Endothelial cell of umbilical vein (primary cell): ENCODE measurements around the gene ATP8B3. TPM values are rescaled to one million over a fixed set of nuclear protein-coding genes. Genes with fewer than 3 reads are reported as not detected.

Experiments
- BruUV-seq: library from RNA; stranded (reverse); fragments of 400-500 nt; replicated peaks from 2 replicates; lab custom pipeline; 2021; lab: Mats Ljungman, UMichigan
- CTCF ChIA-PET: fragments of 300-600, 350-600 bp; sonication (Branson Sonifier 250); formaldehyde crosslinking; loops from one replicate; lab custom pipeline; 2021; ENCODE audit warnings: antibody characterized with exemption, inconsistent platforms; lab: Charles Lee
- POLR2A ChIA-PET: fragments of 300-600, 350-600 bp; sonication (Branson Sonifier 250); formaldehyde crosslinking; loops from one replicate; lab custom pipeline; 2021; ENCODE audit warnings: antibody characterized with exemption, inconsistent platforms; lab: Charles Lee
- DNase-seq: peaks from one replicate; pipeline ENCODE4 v3.0.0-alpha.2; 2011; ENCODE audit warnings: low read depth, low spot score
- FAIRE-seq: peaks from 2 replicates; lab custom pipeline; 2011; peaks lifted over from hg19 to GRCh38; lab: Jason Lieb, UNC
- H2AFZ ChIP-seq: 2 replicates; pipeline ENCODE4 v1.6.0; 2012; ENCODE audit warnings: low read depth, low read length, control low read depth, inconsistent platforms
- H3K27ac ChIP-seq: 2 replicates; pipeline ENCODE4 v1.5.1; 2011; ENCODE audit warnings: low read depth, mild to moderate bottlenecking, control low read depth, low read length, moderate library complexity; ENCODE audit not compliant: insufficient read depth
- H3K27me3 ChIP-seq, 2 experiments: 2 replicates each; pipeline versions ENCODE4 v1.6.0 to v1.6.1; 2011; ENCODE audit warnings: low read length in 2 of 2, mixed read lengths in 1 of 2; ENCODE audit not compliant: control insufficient read depth in 2 of 2, insufficient read depth in 2 of 2
- H3K36me3 ChIP-seq, 2 experiments: 2 replicates in 1 of 2; 3 replicates in 1 of 2; pipeline ENCODE4 v1.5.1; 2011; ENCODE audit warnings: low read length in 2 of 2, mild to moderate bottlenecking in 1 of 2, moderate library complexity in 1 of 2; ENCODE audit not compliant: control insufficient read depth in 2 of 2, insufficient read depth in 2 of 2; ENCODE audit errors: extremely low read depth in 1 of 2
- H3K4me1 ChIP-seq: 3 replicates; pipeline ENCODE4 v1.5.1; 2011; ENCODE audit warnings: mild to moderate bottlenecking, low read length; ENCODE audit not compliant: control insufficient read depth, insufficient read depth; ENCODE audit errors: extremely low read depth
- H3K4me2 ChIP-seq: 2 replicates; pipeline ENCODE4 v1.6.1; 2011; ENCODE audit warnings: low read length, control low read depth, mixed read lengths; ENCODE audit not compliant: insufficient read depth
- H3K4me3 ChIP-seq, 3 experiments: fragments of 200-600 bp in 1 of 3; sonication (generic), shearing (Covaris generic) in 1 of 3; replicated peaks in 1 of 3; 2 replicates each; pipeline ENCODE4 v1.5.1; 2011 to 2016; ENCODE audit warnings: control low read depth in 3 of 3, low read length in 3 of 3, mild to moderate bottlenecking in 2 of 3, inconsistent platforms in 1 of 3, low read depth in 1 of 3, moderate library complexity in 1 of 3; ENCODE audit not compliant: insufficient read depth in 1 of 3
- H3K79me2 ChIP-seq: 2 replicates; pipeline ENCODE4 v1.6.0; 2012; ENCODE audit warnings: low read length, inconsistent platforms; ENCODE audit not compliant: control insufficient read depth, insufficient read depth
- H3K9ac ChIP-seq: replicated peaks from 2 replicates; pipeline ENCODE3; 2011; ENCODE audit warnings: low read length, control low read depth; ENCODE audit not compliant: insufficient read depth; ENCODE audit errors: extremely low read depth
- H3K9me1 ChIP-seq: replicated peaks from 3 replicates; pipeline ENCODE4 v1.6.0; 2011; ENCODE audit warnings: mild to moderate bottlenecking, low read length; ENCODE audit not compliant: control insufficient read depth, insufficient read depth; ENCODE audit errors: extremely low read depth
- H3K9me3 ChIP-seq: replicated peaks from 2 replicates; pipeline ENCODE4 v1.5.1; 2012; ENCODE audit warnings: low read length, inconsistent platforms; ENCODE audit not compliant: control insufficient read depth, insufficient read depth
- H4K20me1 ChIP-seq: replicated peaks from 2 replicates; pipeline ENCODE3; 2011; ENCODE audit warnings: mild to moderate bottlenecking, low read length; ENCODE audit not compliant: control insufficient read depth, insufficient read depth; ENCODE audit errors: extremely low read depth
- EZH2 ChIP-seq: IDR thresholded peaks from 2 replicates; pipeline ENCODE4 v1.6.1; 2012; ENCODE audit warnings: borderline replicate concordance, low read depth, mild to moderate bottlenecking, moderate library complexity, low read length, inconsistent platforms; ENCODE audit not compliant: severe bottlenecking
- FOS ChIP-seq: IDR thresholded peaks from 2 replicates; pipeline ENCODE4 v1.6.1; 2011; ENCODE audit warnings: mild to moderate bottlenecking, low read length, moderate library complexity, borderline replicate concordance; ENCODE audit not compliant: insufficient read depth
- GATA2 ChIP-seq: IDR thresholded peaks from 2 replicates; pipeline ENCODE4 v1.7.0; 2011; ENCODE audit warnings: low read depth, mild to moderate bottlenecking, moderate library complexity, mixed read lengths, low read length; ENCODE audit not compliant: insufficient read length, insufficient read depth
- JUN ChIP-seq: IDR thresholded peaks from 2 replicates; pipeline ENCODE4 v1.6.1; 2011; ENCODE audit warnings: borderline replicate concordance, low read depth; ENCODE audit not compliant: insufficient read length, insufficient read depth
- MYC ChIP-seq: IDR thresholded peaks from one replicate; pipeline ENCODE4 v1.6.1; 2011; ENCODE audit warnings: mild to moderate bottlenecking, low read depth, low read length
- POLR2A ChIP-seq: IDR thresholded peaks from 2 replicates; pipeline ENCODE4 v1.6.1; 2012; ENCODE audit warnings: low read depth, mild to moderate bottlenecking, control low read depth, low read length
- POLR2AphosphoS5 ChIP-seq: IDR thresholded peaks from 2 replicates; pipeline ENCODE4 v1.6.1; 2012; ENCODE audit warnings: low read depth, mild to moderate bottlenecking, control low read depth, low read length, moderate library complexity; ENCODE audit not compliant: insufficient read depth
- dilution Hi-C: fragments of 300-500 bp; cut with MboI; formaldehyde crosslinking; loops from one replicate; pipeline ENCODE4 v1.15.0; 2019; ENCODE audit warnings: low sequenced_read_pairs; ENCODE audit not compliant: extremely low pct_ligation_motif_present
- intact Hi-C: fragments of 100-400 bp; cut with micrococcal nuclease; formaldehyde crosslinking; loops from one replicate; pipeline ENCODE4 v1.10.0; 2022
- polyA plus RNA-seq, 4 experiments: library from polyadenylated mRNA; depleted of rRNA in 3 of 4; stranded (reverse) in 3 of 4; unstranded in 1 of 4; fragments of >200 nt; gene quantifications; 2 replicates each; pipeline versions ENCODE4 v1.2.1 to v1.2.3, GENCODE V29; 2011 to 2012; ENCODE audit warnings: missing spikeins in 1 of 4
- total RNA-seq: library from RNA; stranded (reverse); gene quantifications from 2 replicates; pipeline ENCODE4 v1.2.3, GENCODE V29; 2021
- TF ChIP-seq, protein P1 (sequence below), 2 donors: IDR thresholded peaks; 1 replicate in 1 of 2; 2 replicates in 1 of 2; pipeline ENCODE4 v1.5.1; 2011; ENCODE audit warnings: low read length in 2 of 2, mild to moderate bottlenecking in 2 of 2, moderate library complexity in 2 of 2, control low read depth in 1 of 2, inconsistent platforms in 1 of 2, low read depth in 1 of 2; ENCODE audit not compliant: insufficient read depth in 1 of 2; ENCODE audit errors: extremely low read depth in 1 of 2
- TF ChIP-seq, protein P2 (sequence below): IDR thresholded peaks from 2 replicates; pipeline ENCODE4 v1.6.1; 2011; ENCODE audit not compliant: insufficient read depth, insufficient read length

ATP8B3 gene
- total and polyA plus RNA-seq, 2 donors (not counting 3 experiments of a cell fraction or from before 2014, with no cell fraction given) = 1.1 to 7.3 TPM

DNA sequence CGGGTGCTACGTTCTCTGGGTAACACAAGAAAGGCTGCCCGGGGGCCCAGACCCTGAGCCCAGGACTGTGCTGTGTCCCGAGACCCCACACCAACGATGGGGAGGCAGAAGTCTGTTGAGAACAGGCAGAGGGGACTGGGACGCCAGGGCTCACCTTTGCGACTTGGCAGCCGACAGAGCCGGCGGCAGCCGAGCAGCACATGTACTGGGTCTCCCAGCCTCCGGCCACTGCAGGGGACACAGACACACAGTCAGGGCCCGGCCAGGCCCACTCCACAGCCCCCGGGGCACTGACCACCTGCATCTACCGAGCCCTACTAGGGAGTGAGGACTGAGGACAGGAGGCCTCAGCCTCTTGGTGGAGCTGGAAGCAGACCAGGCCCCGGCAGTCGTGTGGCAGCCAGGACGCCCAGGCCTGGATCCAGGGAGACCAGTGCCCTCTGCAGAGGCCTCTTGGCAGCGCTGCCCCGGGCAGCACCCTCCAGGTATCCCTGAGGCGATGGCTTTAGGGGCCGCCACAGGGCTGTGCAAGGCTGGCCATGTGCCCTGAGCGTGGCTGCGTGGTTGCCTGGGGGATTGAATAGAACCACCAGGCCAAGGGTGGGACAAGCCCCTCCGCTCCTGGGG lies 5.6 kb upstream of the ATP8B3 start:
- Histone ChIP-seq H2AFZ (no peak overlapping the region), H3K9ac (no peak overlapping the region), H3K79me2 (no peaks in the 10 kb centered on the region), H3K9me3 (no peaks in the 10 kb centered on the region), H3K4me2 (no peak overlapping the region), H3K27me3 (no peaks in the 10 kb centered on the region), H3K36me3 (peaks cover 3 to 48% of the 10 kb centered on the region in 2 experiments), H3K27ac (no peak overlapping the region), H3K4me1 (peaks cover 6% of the 10 kb centered on the region), H4K20me1 (no peaks in the 10 kb centered on the region), H3K4me3 (no peak overlapping the region), H3K9me1 (no peaks in the 10 kb centered on the region)
- CTCF ChIA-PET = interaction anchor here (0.9 to 1.1 kb wide), 2 partner anchors 8 to 272 kb away, joined by 3 to 5 read pairs; no protein-coding TSS in a partner anchor
- dilution Hi-C loops = no loop called here
- intact Hi-C loops = no loop called here
- FAIRE-seq (no peak), DNase-seq (no peak)
- POLR2A ChIA-PET = no interaction called here
- TF ChIP-seq, protein P1, sequence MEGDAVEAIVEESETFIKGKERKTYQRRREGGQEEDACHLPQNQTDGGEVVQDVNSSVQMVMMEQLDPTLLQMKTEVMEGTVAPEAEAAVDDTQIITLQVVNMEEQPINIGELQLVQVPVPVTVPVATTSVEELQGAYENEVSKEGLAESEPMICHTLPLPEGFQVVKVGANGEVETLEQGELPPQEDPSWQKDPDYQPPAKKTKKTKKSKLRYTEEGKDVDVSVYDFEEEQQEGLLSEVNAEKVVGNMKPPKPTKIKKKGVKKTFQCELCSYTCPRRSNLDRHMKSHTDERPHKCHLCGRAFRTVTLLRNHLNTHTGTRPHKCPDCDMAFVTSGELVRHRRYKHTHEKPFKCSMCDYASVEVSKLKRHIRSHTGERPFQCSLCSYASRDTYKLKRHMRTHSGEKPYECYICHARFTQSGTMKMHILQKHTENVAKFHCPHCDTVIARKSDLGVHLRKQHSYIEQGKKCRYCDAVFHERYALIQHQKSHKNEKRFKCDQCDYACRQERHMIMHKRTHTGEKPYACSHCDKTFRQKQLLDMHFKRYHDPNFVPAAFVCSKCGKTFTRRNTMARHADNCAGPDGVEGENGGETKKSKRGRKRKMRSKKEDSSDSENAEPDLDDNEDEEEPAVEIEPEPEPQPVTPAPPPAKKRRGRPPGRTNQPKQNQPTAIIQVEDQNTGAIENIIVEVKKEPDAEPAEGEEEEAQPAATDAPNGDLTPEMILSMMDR (IDR thresholded peaks at IDR 0.05; ENCODE audit: extremely low read depth in 1 of 2, insufficient read depth in 1 of 2, low read depth in 1 of 2, low read length in 2 of 2) = no peak
- TF ChIP-seq POLR2A (no peak), FOS (no peak), GATA2 (no peak), MYC (no peak), EZH2 (no peak), POLR2AphosphoS5 (no peak), JUN (no peak)
- TF ChIP-seq, protein P2, sequence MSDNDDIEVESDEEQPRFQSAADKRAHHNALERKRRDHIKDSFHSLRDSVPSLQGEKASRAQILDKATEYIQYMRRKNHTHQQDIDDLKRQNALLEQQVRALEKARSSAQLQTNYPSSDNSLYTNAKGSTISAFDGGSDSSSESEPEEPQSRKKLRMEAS = no peak
- no TSS peak for BruUV-seq
